ENCODE measurements around the gene SLF2.

Gene SLF2

GRCh38 chr10:100980711-100981110 is 67.9 kb downstream of the SLF2 start:
- no peak for DNase-seq (ENCODE audit: low read depth)

GRCh38 chr10:100981178-100981772 is 68.5 kb downstream of the SLF2 start:
- no peak for DNase-seq (ENCODE audit: low read depth)

- DNase-seq (ENCODE audit: low read depth), result no peak
Measured at GRCh38 chr10:100982916-100983830, 70.4 kb downstream of the SLF2 start.

- DNase-seq (ENCODE audit: low read depth), result no peak
Measured at GRCh38 chr10:100983868-100984671, 71.3 kb downstream of the SLF2 start.

GRCh38 chr10:100984672-100985177 is 72.0 kb downstream of the SLF2 start:
- DNase-seq (ENCODE audit: low read depth), result no peak

- DNase-seq (ENCODE audit: low read depth), result no peak
Measured at GRCh38 chr10:100985336-100985735, 72.6 kb downstream of the SLF2 start.

- DNase-seq (ENCODE audit: low read depth), result no peak
Measured at GRCh38 chr10:100986623-100986951, 73.8 kb downstream of the SLF2 start.

- peak; percentile 58 for DNase-seq (ENCODE audit: low read depth)
Measured at GRCh38 chr10:100986952-100987684, 74.4 kb downstream of the SLF2 start, which contains the start of the genes MRPL43 and TWNK. TSS of gene MRPL43 (minus strand) at chr10:100987497. CDS start at chr10:100987443, 54 bp downstream. TSS of gene TWNK (plus strand) at chr10:100987543. CDS start at chr10:100988211, 668 bp downstream.

GRCh38 chr10:100987685-100988049 is 74.9 kb downstream of the SLF2 start:
- DNase-seq (ENCODE audit: low read depth), result no peak

- no peak for DNase-seq (ENCODE audit: low read depth)
Measured at GRCh38 chr10:100988166-100988565, 75.4 kb downstream of the SLF2 start.

- DNase-seq (ENCODE audit: low read depth), result no peak
Measured at GRCh38 chr10:100989088-100989487, 76.3 kb downstream of the SLF2 start.

- no peak for DNase-seq (ENCODE audit: low read depth)
Measured at GRCh38 chr10:100993986-100994708, 81.4 kb downstream of the SLF2 start.

- DNase-seq (ENCODE audit: low read depth), result no peak
Measured at GRCh38 chr10:100995181-100995580, 82.4 kb downstream of the SLF2 start.

GRCh38 chr10:100996678-100997359 is 84.1 kb downstream of the SLF2 start:
- DNase-seq (ENCODE audit: low read depth), result no peak

- DNase-seq (ENCODE audit: low read depth), result peak; percentile 61
Measured at GRCh38 chr10:100997360-100998182, 84.8 kb downstream of the SLF2 start.

GRCh38 chr10:100998183-100998990 is 85.6 kb downstream of the SLF2 start:
- peak; percentile 79 for DNase-seq (ENCODE audit: low read depth)

GRCh38 chr10:100998991-100999741 is 86.4 kb downstream of the SLF2 start:
- peak; percentile 50 for DNase-seq (ENCODE audit: low read depth)

GRCh38 chr10:100999742-101000126 is 87.0 kb downstream of the SLF2 start, which contains the start of gene LZTS2:
TSS of gene LZTS2 (plus strand) at chr10:100999808. CDS start at chr10:101002539, 2,731 bp downstream.
- DNase-seq (ENCODE audit: low read depth), result no peak

All from amniotic epithelial cell (primary cell).